ENCODE data around the gene NTM. TPM values are rescaled to one million over a fixed set of nuclear protein-coding genes. Genes with fewer than 3 reads are reported as not detected.

The NTM gene
- total and polyA plus RNA-seq, 2 of the 8 experiments (the other 6 are each of a cell fraction or from before 2014, with no cell fraction given) = 13.4 to 20.0 TPM

GRCh38 chr11:131850507-131850906 lies 480.1 kb downstream of the NTM start:
- no peaks in the 10 kb centered on the region for H4K20me1 ChIP-seq (replicated peaks in 1 of 2; ENCODE audit: control insufficient read depth in 1 of 2, insufficient read depth in 2 of 2, low read length in 2 of 2)
- H2BK12ac ChIP-seq (ENCODE audit: low read depth, low read length) = no peak overlapping the region
- H3K4me3 ChIP-seq (ENCODE audit: extremely low read depth in 1 of 4, insufficient read depth in 2 of 4, low read depth in 3 of 4, low read length in 4 of 4) = no peak overlapping the region
- H2AK5ac ChIP-seq (ENCODE audit: low read depth, low read length) = no peak overlapping the region
- H3K23ac ChIP-seq (ENCODE audit: insufficient read length) = no peak overlapping the region
- no peak overlapping the region for H3K56ac ChIP-seq (replicated peaks; ENCODE audit: insufficient read length, low read depth, low read length)
- H3K4me1 ChIP-seq (replicated peaks in 1 of 4; ENCODE audit: control insufficient read depth in 3 of 4, insufficient read depth in 4 of 4, low read length in 3 of 4) = peaks cover 0 to 4% (median 2%) of the 10 kb centered on the region in 4 experiments; a peak in 2 of 7 replicates
- no peak overlapping the region for H2BK5ac ChIP-seq (ENCODE audit: low read depth, low read length)
- H4K91ac ChIP-seq (replicated peaks; ENCODE audit: insufficient read length, low read length) = no peak overlapping the region
- FAIRE-seq = no peak
- no peak overlapping the region for H3K4ac ChIP-seq (replicated peaks; ENCODE audit: insufficient read length, low read depth, low read length)
- ChIA-PET CTCF (ENCODE audit: partially characterized antibody) (interaction anchor here (0.7 to 2.2 kb wide), 16 partner anchors 10 to 336 kb away, joined by 3 to 8 read pairs (median 4); no protein-coding TSS in a partner anchor), POLR2A (ENCODE audit: partially characterized antibody) (no interaction called here)
- no peaks in the 10 kb centered on the region for H3K27me3 ChIP-seq (replicated peaks in 1 of 4; ENCODE audit: control insufficient read depth in 3 of 4, extremely low read depth in 1 of 4, insufficient read depth in 3 of 4, low read length in 3 of 4)
- H3K23me2 ChIP-seq (ENCODE audit: low read depth, low read length) = peaks cover 4% of the 10 kb centered on the region; the same call in 1 of the 2 replicates
- no peak for DNase-seq (ENCODE audit: low read depth in 1 of 2, low spot score in 2 of 2)
- no peaks in the 10 kb centered on the region for H3K9me3 ChIP-seq (ENCODE audit: insufficient read depth in 2 of 2, low read depth in 1 of 2, low read length in 1 of 2)
- no peaks in the 10 kb centered on the region for H3K79me1 ChIP-seq (ENCODE audit: low read depth, low read length)
- no peaks in the 10 kb centered on the region for H3K36me3 ChIP-seq (ENCODE audit: control insufficient read depth in 2 of 4, insufficient read depth in 4 of 4, low read length in 3 of 4)
- H2BK15ac ChIP-seq (ENCODE audit: low read length) = no peak overlapping the region
- H3K9ac ChIP-seq (replicated peaks in 1 of 4; ENCODE audit: extremely low read depth in 1 of 4, low read depth in 3 of 4, low read length in 3 of 4) = no peak overlapping the region
- H2BK120ac ChIP-seq (replicated peaks; ENCODE audit: low read depth, low read length) = no peak overlapping the region
- no peak overlapping the region for H4K5ac ChIP-seq (ENCODE audit: insufficient read length, low read depth, low read length)
- no peak overlapping the region for H3K27ac ChIP-seq (ENCODE audit: low read depth, low read length)
- no peak overlapping the region for H2AFZ ChIP-seq (ENCODE audit: low read length)
- H3K18ac ChIP-seq (ENCODE audit: extremely low read depth, low read length) = no peak overlapping the region
- H3K79me2 ChIP-seq (ENCODE audit: control insufficient read depth in 1 of 2, insufficient read depth in 2 of 2, low read length in 2 of 2) = no peaks in the 10 kb centered on the region
- WGBS, 2 experiments (ENCODE audit: extremely low coverage in 1 of 2, insufficient coverage in 1 of 2, insufficient read length in 1 of 2, insufficient replicate concordance in 2 of 2, low coverage in 1 of 2, low lambda C conversion rate in 2 of 2, missing lambda C conversion rate in 1 of 2) = 93% methylated on average over 9 of the region's 9 CpGs; no CpG with 5 or more reads in 1 of the 2 experiments
- no peak overlapping the region for H3K4me2 ChIP-seq (ENCODE audit: insufficient read depth in 1 of 2, low read depth in 2 of 2, low read length in 2 of 2)
- no peak for TF ChIP-seq E2F6 (IDR thresholded peaks at IDR 0.05)
- TF ChIP-seq BACH1 (IDR thresholded peaks at IDR 0.05; ENCODE audit: low read length) = no peak
- TF ChIP-seq SIX5 (IDR thresholded peaks at IDR 0.05; ENCODE audit: low read depth, low read length) = no peak
- TF ChIP-seq KDM4A (IDR thresholded peaks at IDR 0.05; ENCODE audit: low read depth, low read length, severe bottlenecking) = no peak
- TF ChIP-seq PHF8 (conservative IDR thresholded peaks at IDR 0.05; ENCODE audit: low read depth, low read length) = no peak
- TF ChIP-seq TCF12 (IDR thresholded peaks at IDR 0.05; ENCODE audit: low read depth, low read length) = no peak
- no peak for TF ChIP-seq ATF3 (IDR thresholded peaks at IDR 0.05; ENCODE audit: insufficient read depth, low read depth, low read length)
- TF ChIP-seq RXRA (IDR thresholded peaks at IDR 0.05; ENCODE audit: insufficient read depth, low read depth, low read length) = no peak
- TF ChIP-seq MAX (IDR thresholded peaks at IDR 0.05) = no peak
- H2BK20ac ChIP-seq (ENCODE audit: low read length) = no peak overlapping the region
- no peak overlapping the region for H4K8ac ChIP-seq (ENCODE audit: extremely low read depth, insufficient read depth, low read length)
- no peak overlapping the region for H3K14ac ChIP-seq (ENCODE audit: insufficient read length)
